HG02571 (cell line): ENCODE data around the gene SSR3.
"Not testable (repeated sequence)": the region's sequence is repeated elsewhere in the genome, so short reads cannot be mapped to it uniquely, and the experiment has no call there.

Source experiments
- ATAC-seq: cut with Tn5 transposase; IDR thresholded peaks from one replicate; pipeline ENCODE4 v1.9.1; 2021; ENCODE audit warnings: mild to moderate bottlenecking, moderate library complexity; ENCODE audit not compliant: unreplicated experiment

Gene SSR3

DNA sequence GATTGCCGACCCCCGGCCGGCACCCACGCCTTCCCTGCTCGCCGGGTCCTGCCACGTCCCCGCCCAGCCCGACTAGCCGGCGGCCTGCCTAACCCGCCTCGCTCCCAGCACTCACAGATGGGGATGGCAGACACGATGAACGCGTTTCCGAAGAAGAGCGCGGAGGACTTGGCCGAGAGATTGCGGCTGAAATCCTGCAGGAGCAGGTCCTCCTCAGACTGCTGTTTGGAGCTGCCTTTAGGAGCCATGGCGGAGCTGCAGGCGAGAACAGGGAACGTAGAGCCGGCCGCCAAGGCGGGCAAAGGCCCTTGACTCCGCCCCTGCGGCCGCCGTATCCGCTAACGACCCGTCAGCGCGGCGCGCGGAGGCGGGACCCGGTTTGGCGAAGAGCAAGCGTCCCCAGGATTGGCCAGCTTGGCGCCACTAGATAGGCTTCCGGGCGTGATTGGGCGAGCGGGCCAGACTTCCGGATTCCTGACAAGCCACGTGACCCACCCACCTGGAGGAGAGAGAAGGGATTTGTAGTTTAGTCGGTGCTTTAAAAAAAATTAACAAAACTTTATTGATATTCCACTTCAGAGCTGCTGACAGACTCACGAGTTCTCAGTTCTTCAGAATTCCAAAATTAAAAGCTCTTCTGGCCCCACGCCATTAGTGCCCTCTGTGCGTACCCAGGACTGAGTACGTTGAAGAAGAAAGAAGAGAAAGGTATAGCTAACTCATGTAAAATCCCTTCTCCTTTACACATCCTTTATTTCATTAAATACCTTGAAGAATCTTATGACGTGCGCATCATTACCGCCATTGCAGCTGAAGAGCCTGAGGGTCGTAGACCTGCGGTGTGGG is at the start of gene SSR3:
Gene SSR3 (minus strand): TSS at position 276 of the 846 bp plus-strand sequence. CDS start 28 bp downstream, at position 248.
- peak; percentile 99 for ATAC-seq

- no peak for ATAC-seq
Measured at GRCh38 chr3:156604064-156604641, 49.2 kb upstream of the SSR3 start.

DNA sequence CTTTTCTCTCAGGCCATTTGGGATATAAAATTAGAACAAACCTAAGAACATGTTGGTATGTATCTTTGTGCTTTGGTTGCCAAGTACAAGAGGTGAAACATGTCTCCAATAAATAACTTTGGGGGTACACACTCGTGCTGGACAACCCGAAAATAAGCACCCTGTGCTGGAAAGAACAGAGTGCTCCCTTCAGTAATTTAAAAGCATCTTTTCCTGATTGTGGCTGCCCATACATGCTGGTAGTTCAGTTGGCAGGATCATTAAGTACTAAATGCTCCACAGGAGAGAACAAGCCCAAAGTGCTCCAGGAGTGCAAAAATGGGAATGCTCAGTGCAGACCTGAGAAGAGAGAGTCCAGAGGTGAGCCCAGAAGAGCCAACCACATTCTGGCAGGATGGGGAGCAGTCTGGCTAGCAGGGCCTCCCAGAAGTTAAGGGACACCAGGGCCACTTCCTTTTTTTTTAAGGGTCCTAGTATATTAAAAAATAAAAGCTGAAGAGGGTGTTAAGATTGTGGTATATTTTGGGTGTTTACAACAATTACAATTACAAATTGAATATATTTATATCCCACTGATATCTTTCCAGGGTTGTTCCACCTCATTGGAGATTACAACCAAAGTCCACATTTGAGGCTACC is 48.6 kb upstream of the SSR3 start:
- ATAC-seq = no peak

DNA sequence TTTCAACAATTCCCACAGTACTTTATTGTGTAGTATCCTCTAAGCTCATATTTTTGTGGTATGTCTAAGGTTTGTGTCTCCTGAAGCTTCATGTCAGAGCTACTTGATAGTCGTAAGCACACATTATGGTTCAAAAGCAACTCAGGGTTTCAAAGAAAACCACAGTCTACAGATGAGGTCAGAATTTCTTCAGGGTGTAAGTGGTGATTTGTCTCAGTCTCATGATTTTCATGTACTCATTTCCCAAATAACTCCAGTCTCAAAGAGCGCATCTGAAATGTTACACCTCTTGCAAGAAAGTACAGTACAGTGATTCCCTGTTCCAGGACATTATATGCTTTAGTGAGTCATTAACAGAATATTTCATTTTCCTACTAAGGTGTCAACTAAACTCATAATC is 47.5 kb upstream of the SSR3 start:
- ATAC-seq = no peak

DNA sequence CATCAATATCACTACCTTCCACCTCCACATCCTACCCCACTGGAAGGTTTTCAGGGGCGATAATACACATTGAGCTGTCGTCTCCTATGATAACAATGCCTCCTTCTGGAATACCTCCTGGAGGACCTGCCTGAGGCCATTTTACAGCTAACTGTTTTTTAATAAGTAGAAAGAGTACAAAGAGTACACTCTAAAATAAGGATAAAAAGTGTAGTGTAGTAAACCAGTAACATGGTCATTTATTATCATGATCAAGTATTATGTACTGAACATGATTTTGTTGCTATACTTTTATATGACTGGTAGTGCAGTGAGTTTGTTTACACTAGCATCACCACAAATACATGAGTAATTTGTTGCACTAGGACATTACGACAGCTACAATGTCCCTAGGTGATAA is 46.6 kb upstream of the SSR3 start:
- ATAC-seq = no peak

DNA sequence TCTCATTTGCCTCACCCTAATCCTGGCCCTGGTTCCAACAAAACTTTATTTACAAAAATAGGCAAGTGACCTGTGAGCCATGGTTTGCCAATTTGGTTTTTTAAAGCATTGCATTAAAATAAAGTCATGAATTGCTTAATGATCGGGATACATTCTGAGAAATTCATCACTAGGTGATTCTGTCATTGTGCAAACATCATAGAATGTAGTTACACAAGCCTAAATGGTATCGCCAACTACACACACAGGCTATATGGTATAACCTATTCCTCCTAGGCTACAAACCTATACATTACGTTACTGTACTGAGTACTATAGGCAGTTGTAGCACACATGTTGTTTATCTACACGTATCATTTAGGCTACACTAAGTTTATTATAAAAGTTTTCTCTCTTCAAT is 45.9 kb upstream of the SSR3 start:
- ATAC-seq = no peak

GRCh38 chr3:156599089-156599874 is 44.4 kb upstream of the SSR3 start:
- no peak for ATAC-seq

- no peak for ATAC-seq
Measured at GRCh38 chr3:156598413-156598812, 43.5 kb upstream of the SSR3 start.

- ATAC-seq = no peak
Measured at GRCh38 chr3:156594219-156594683, 39.3 kb upstream of the SSR3 start.

GRCh38 chr3:156593814-156594213 is 38.9 kb upstream of the SSR3 start:
- ATAC-seq = no peak

DNA sequence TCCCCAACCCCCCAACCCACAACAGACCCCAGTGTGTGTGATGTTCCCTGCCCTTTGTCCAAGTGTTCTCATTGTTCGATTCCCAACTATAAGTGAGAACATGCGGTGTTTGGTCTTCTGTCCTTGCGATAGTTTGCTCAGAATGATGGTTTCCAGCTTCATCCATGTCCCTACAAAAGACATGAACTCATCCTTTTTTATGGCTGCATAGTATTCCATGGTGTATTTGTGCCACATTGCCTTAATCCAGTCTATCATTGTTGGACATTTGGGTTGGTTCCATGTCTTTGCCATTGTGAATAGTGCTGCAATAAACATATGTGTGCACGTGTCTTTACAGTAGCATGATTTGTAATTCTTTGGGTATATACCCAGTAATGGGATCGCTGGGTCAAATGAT is 34.9 kb upstream of the SSR3 start:
- not testable (repeated sequence) for ATAC-seq

- peak; percentile 15 for ATAC-seq
Measured at GRCh38 chr3:156587760-156588069, 32.8 kb upstream of the SSR3 start.

DNA sequence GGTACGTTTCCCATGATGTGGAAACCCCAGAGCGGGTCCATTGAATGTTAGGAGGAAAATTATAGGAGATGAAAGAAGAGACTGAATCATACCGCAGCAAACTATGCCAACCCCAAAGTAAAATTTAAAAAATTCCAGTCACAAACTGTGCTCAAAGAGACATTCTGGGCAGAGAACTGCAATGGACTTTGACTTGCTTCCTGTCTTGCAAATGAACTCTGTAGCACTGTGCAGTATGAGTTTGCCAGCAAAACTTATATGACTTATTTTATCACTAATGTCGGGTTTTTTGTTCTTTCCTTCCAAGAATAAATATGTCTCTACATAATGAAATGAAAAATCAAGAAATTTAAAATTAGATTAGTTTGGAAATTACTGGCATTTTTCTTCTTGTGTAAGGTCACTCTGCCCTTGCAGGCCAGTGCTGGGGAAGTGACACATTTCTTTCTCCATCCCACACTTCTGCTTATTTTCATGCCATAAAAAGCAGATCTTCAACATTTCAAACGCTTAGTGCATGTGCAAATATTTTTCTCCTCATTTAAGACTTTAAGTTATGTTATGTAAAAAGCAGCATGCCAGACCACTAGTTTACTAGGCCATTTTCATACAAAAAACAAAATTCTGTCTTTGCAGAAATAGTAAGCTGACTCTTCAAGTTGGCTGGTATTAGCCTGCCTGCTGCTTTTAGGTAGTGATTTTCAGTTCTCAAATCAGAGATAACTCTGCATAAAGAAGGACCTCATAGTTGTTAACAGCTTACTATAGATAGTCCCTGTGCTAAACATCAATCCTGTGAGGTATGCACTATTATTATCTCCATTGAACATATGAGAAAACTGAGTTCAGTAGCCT is 32.2 kb upstream of the SSR3 start:
- peak; percentile 54 for ATAC-seq

GRCh38 chr3:156583469-156583868 is 28.6 kb upstream of the SSR3 start:
- no peak for ATAC-seq

GRCh38 chr3:156582532-156583183 is 27.7 kb upstream of the SSR3 start:
- ATAC-seq = peak; percentile 58

DNA sequence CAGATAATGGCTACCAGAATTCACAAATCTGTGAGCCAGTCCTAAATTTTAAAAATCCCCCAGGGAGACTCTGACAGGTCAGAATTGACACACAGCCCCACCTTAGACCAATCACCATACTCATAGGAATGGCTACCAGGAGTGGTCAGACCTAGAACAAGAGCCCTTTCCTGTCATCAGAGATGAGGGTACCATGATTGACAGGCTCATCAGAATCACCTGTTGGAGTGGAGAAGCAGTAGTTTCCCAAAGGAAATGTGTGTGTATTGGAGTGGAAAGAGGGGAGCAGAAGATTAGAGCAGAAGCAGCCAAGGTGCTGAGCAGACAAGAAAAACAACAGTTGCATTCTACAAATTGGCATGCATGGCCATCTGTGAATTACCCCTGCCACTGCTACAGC is 27.0 kb upstream of the SSR3 start:
- no peak for ATAC-seq

DNA sequence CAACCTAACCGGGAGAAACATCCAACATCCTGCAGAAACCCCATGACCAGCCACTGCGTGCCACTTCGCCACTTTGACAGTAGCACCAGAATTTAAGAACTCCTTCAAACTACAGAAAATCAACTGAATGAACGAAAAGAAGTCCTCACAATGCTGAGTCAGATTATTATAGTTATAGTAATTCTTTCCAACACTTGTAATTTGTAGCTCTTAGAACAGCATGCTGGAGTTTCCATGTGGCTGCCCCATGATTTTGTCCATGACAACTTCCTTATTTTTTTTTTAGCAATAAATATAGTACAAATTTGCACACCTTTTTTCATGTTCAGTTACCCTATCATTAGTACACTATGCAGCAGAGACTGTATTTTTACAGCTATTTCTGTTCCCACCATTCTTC is 26.1 kb upstream of the SSR3 start:
- ATAC-seq = no peak

GRCh38 chr3:156579427-156579851 is 24.5 kb upstream of the SSR3 start:
- ATAC-seq = no peak

- no peak for ATAC-seq
Measured at GRCh38 chr3:156577736-156578135, 22.8 kb upstream of the SSR3 start.
